Motor neuron (in vitro differentiated cells): ENCODE results near the gene ZNF322. TPM values are rescaled to one million over a fixed set of nuclear protein-coding genes. Genes with fewer than 3 reads are reported as not detected.

Experiments
- ATAC-seq, 8 experiments: fragments of 200-7000 bp; cut with Tn5 transposase; replicated peaks in 6 of 8; 2 replicates each; pipeline ENCODE4 v1.8.0; 2021; ENCODE audit warnings: mild to moderate bottlenecking in 8 of 8, moderate library complexity in 8 of 8
- H3K27ac ChIP-seq, 2 donors: fragments of 250-450 bp; sonication (Bioruptor Pico); 2 replicates each; pipeline ENCODE4 v1.9.0; 2021; ENCODE audit warnings: antibody characterized with exemption in 2 of 2, mild to moderate bottlenecking in 2 of 2, moderate library complexity in 1 of 2
- H3K4me1 ChIP-seq, 2 donors: fragments of 250-450 bp; sonication (Bioruptor Pico); replicated peaks in 1 of 2; 2 replicates each; pipeline ENCODE4 v1.6.1; 2021; ENCODE audit warnings: antibody characterized with exemption in 2 of 2, mild to moderate bottlenecking in 2 of 2, moderate library complexity in 1 of 2
- H3K4me3 ChIP-seq, 5 donors: fragments of 250-450 bp; sonication (Bioruptor Pico); 2 replicates each; pipeline ENCODE4 v1.9.0; 2021; ENCODE audit warnings: antibody characterized with exemption in 5 of 5, mild to moderate bottlenecking in 5 of 5, moderate library complexity in 4 of 5
- WGBS, 10 experiments: fragments of 450-650 bp; shearing (Covaris generic); methylation state at CpG; one replicate each; pipeline ENCODE4 v1.0.0; 2022; 5-methylcytosine and 5-hydroxymethylcytosine counted together
- in situ Hi-C, 9 experiments: fragments of 400-800 bp; cut with MboI; loops; one replicate each; pipeline ENCODE4 v1.15.0; 2021; ENCODE audit warnings: low sequenced_read_pairs in 9 of 9, low pct_unique_long_range_greater_than_20kb in 2 of 9; ENCODE audit not compliant: unreplicated experiment in 9 of 9
- total RNA-seq, 8 experiments: library from RNA; unstranded; fragments of 300-600 nt; gene quantifications; 2 replicates each; pipeline versions ENCODE4 v1.2.3 to v1.2.4, GENCODE V29; 2022

The ZNF322 gene
- total RNA-seq, 8 experiments from 2014 or later = 12.2 to 42.8 (median 33.9) TPM

DNA sequence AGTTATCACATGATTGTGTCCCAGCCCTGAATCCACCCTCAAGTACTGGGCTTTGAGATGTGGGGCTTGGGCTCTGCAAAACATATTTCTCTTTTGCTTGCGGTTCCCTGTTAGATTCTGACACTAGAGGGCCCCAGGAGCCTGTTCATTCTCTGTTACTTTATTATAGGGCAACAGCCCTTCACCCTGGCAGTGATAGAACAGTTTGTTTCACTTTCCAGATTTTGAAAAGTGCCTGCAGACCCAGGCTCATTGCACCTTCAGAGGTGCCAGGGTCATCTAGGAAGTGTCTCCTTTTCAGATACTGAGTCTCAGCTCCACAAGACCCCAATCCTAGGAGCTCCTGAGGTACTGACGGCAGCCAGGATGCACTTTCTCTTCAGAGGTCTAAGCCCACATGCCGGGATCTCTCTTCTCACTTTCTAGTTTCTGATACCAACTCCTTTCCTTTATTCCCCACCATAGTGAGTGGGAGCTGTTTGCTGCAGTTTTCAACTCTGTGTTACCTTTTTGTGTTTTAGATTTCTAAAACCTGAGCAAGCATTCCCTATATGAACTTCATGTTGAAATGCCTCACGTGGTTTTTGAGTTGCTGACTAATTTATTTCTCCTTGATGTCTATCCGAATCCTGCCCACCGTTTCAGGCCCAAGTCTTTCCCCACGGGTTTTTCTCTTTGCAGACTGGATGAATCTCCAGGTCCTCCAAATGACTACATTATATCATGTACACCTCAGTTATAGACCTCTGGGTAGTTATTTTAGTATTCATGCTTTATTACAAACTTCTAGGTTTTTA, 51.9 kb downstream of the ZNF322 start:
- Histone ChIP-seq H3K27ac (no peak overlapping the region), H3K4me3 (no peak overlapping the region), H3K4me1 (no peaks in the 10 kb centered on the region)
- in situ Hi-C loops = loop anchor here in 2 of 9 experiments (5.0 to 10.0 kb wide), 2 partner anchors 475 to 477 kb away; no protein-coding TSS in a partner anchor
- peak; percentile 63 to 98 (median 81) for ATAC-seq
- WGBS, 10 experiments = 0 to 64% (median 34%) methylated on average over 3 to 7 of the region's 7 CpGs; no CpG with 5 or more reads in 1 of the 10 experiments

DNA sequence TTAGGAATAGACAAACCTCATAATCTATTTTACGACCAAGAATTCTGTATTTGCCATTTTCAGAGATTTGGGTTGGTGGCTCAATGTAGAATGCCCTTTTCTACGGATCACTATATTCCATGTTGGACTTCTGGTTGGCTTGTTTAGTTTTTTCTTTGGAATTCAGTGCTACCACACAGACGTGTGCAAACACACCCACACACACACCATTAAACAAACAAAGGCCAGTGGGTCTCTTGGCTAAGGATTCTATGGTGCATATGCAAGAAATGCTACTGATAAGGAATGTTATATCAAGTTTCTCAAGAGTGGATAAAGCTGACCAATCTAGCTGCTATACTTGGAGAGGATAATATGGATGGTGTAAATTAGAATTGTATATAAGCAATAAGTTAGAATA, 54.7 kb downstream of the ZNF322 start:
- no peak overlapping the region for H3K4me3 ChIP-seq
- in situ Hi-C loops = loop anchor here in 2 of 9 experiments (5.0 to 10.0 kb wide), 2 partner anchors 478 to 480 kb away; no protein-coding TSS in a partner anchor
- 0 to 100% (median 40%) methylated on average over 1 to 3 of the region's 3 CpGs; no CpG with 5 or more reads in 2 of the 10 experiments for WGBS, 10 experiments
- no peak overlapping the region for H3K27ac ChIP-seq
- no peak for ATAC-seq
- no peaks in the 10 kb centered on the region for H3K4me1 ChIP-seq

DNA sequence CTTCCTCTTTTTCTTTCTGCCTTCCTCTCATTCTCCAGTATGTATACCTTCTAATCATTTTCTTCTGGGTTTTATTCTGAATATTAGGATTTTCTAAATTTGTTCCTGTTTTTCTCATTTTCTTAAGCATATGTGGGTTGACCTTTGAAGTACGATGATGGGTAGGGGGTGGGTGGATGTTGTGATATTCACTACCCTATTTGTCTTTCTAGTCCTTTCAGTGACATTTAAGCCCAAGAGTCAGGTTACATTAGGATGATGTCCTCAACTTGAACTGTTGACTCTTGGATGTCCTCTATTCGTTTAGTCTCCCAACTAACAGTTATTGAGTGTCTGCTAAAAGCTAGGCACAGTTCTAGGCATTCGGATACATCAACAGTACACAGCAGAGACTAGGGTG, 55.5 kb downstream of the ZNF322 start:
- no peak for ATAC-seq
- H3K27ac ChIP-seq = no peak overlapping the region
- 31 to 80% (median 55%) methylated on average over 1 to 3 of the region's 3 CpGs; no CpG with 5 or more reads in 1 of the 10 experiments for WGBS, 10 experiments
- in situ Hi-C loops = loop anchor here in 1 of 9 experiments (10.0 kb wide), 1 partner anchor 481 kb away; no protein-coding TSS in a partner anchor
- no peak overlapping the region for H3K4me3 ChIP-seq
- H3K4me1 ChIP-seq = no peaks in the 10 kb centered on the region

DNA sequence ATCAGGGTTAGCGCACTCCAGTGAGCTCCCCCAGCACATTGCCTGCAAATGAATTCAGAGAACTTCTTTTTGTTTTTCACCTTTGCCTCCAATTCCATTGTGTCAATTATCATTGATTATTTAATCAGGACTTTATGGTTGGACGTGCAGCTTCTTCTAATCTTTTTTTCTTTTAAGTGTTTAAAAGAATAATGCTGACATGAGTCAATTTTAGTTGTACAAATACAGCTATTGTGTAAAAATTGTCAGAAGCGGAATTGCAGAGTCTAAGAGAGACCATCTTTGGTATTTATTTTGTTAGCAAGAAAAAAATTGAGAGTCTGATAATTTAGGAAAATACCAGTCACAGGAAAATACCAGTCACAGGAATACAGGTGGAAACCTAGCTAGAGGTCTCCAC, 57.3 kb downstream of the ZNF322 start:
- in situ Hi-C loops = loop anchor here in 1 of 9 experiments (10.0 kb wide), 1 partner anchor 483 kb away; no protein-coding TSS in a partner anchor
- Histone ChIP-seq H3K4me3 (no peak overlapping the region), H3K27ac (no peak overlapping the region), H3K4me1 (peaks cover 0 to 4% of the 10 kb centered on the region in 2 donors)
- WGBS, 10 experiments = 67 to 97% (median 78%) methylated on average over 2 to 3 of the region's 3 CpGs; no CpG with 5 or more reads in 1 of the 10 experiments
- no peak for ATAC-seq

DNA sequence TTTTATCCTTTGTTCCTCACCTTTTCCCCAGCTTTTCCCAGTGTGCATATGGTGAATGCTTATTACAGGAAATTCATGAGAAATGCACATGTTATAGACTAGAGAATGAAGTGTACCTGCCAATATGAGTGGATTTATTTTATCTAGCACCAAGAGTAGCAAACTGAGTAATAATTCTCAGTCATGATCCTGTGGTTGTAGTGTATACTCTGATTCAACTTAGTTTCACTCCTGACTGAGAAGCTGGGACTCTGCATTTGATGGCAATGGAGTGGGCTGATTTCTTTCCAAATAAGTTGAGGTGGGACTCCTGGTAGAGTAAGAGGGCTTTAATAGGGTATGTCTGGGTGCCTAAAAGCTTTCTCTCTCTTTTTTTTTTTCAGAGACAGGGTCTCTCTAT, 58.8 kb downstream of the ZNF322 start:
- Histone ChIP-seq H3K4me3 (no peak overlapping the region), H3K4me1 (peaks cover 0 to 4% of the 10 kb centered on the region in 2 donors), H3K27ac (no peak overlapping the region)
- in situ Hi-C loops = loop anchor here in 1 of 9 experiments (10.0 kb wide), 1 partner anchor 484 kb away; no protein-coding TSS in a partner anchor
- ATAC-seq = no peak

DNA sequence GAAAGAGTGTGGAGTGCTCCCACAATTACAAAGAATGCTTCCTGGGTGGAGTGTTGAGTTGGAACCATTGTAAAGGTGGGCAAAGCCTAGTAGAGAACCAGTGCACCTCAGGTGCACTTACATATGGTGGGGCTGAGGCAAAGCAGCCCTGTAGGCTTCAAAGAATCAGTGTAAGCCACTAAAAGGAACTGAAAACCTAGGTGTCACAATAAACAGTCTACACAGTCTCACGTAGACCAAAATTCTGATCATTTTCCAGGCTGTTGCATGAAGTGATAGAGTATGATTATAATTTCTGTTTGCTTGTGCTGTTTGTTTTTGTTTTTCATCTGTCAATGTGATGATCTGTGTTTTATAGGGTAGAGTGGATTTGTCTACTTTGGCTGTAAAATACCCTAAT, 60.0 kb downstream of the ZNF322 start:
- in situ Hi-C loops = loop anchor here in 1 of 9 experiments (25.0 kb wide), 1 partner anchor 262 kb away; no protein-coding TSS in a partner anchor
- H3K27ac ChIP-seq = no peak overlapping the region
- H3K4me1 ChIP-seq = peaks cover 0 to 4% of the 10 kb centered on the region in 2 donors
- H3K4me3 ChIP-seq = no peak overlapping the region
- 67 to 100% (median 100%) methylated on average over 1 of the region's 1 CpG; no CpG with 5 or more reads in 2 of the 10 experiments for WGBS, 10 experiments
- no peak for ATAC-seq

DNA sequence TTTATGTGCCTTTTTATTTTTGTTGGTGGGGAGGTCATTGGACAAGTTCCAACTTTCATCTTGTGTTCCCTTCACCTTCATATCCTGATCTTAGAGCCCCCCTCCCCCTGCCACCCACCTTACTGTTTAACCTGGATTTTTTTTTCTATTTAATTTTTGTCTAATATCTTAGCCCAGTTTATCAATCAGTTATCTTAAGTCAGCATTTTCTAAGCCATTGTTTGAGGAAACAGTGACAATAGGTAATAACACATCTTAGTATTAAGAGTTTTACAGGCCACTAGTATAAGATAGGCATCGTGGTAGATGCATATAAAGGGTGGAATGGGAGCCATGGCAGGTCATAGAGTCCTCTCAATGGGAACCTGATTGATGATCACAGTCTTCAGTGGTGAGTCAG, 60.4 kb downstream of the ZNF322 start:
- no peak for ATAC-seq
- Histone ChIP-seq H3K4me1 (peaks cover 0 to 4% of the 10 kb centered on the region in 2 donors), H3K27ac (no peak overlapping the region), H3K4me3 (no peak overlapping the region)
- 0 to 88% (median 70%) methylated on average over 1 of the region's 1 CpG; no CpG with 5 or more reads in 4 of the 10 experiments for WGBS, 10 experiments
- in situ Hi-C loops = loop anchor here in 1 of 9 experiments (25.0 kb wide), 1 partner anchor 262 kb away; no protein-coding TSS in a partner anchor

DNA sequence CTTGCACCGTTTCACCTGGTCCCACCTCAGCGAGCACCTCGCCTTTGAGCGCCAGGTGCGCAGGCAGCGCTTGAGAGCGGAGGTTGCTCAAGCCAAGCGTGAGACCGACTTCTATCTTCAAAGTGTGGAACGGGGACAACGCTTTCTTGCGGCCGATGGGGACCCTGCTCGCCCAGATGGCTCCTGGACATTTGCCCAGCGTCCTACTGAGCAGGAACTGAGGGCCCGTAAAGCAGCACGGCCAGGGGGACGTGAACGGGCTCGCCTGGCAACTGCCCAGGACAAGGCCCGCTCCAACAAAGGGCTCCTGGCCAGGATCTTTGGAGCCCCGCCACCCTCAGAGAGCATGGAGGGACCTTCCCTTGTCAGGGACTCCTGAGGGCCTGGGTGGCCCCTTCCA, 61.3 kb downstream of the ZNF322 start:
- ATAC-seq = no peak
- 90 to 100% (median 93%) methylated on average over 4 to 12 of the region's 22 CpGs; no CpG with 5 or more reads in 4 of the 10 experiments for whole genome bisulfite sequencing, 10 experiments
- H3K4me1 ChIP-seq = peaks cover 0 to 4% of the 10 kb centered on the region in 2 donors
- in situ Hi-C loops = loop anchor here in 1 of 9 experiments (25.0 kb wide), 1 partner anchor 261 kb away; no protein-coding TSS in a partner anchor
- no peak overlapping the region for H3K4me3 ChIP-seq
- H3K27ac ChIP-seq = no peak overlapping the region

DNA sequence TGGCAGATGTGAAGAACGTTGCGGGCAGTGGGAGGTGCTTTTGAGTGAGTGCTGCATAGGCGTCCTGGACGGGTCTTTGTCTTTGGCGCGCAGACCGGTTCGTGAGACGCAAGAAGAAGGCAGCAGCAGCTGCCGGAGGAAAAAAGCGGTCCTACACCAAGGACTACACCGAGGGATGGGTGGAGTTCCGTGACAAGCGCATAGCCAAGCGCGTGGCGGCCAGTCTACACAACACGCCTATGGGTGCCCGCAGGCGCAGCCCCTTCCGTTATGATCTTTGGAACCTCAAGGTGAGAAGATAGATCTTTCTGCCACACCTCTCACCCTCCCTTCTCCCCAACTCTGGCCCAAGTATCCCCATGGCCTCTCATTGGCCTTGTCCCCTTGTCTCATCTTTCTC, 61.7 kb downstream of the ZNF322 start:
- in situ Hi-C loops = loop anchor here in 1 of 9 experiments (25.0 kb wide), 1 partner anchor 261 kb away; no protein-coding TSS in a partner anchor
- no peak for ATAC-seq
- Histone ChIP-seq H3K27ac (no peak overlapping the region), H3K4me3 (peak overlapping the region; percentile 65 to 90 (median 72)), H3K4me1 (peaks cover 0 to 4% of the 10 kb centered on the region in 2 donors)
- 20 to 88% (median 55%) methylated on average over 1 to 14 of the region's 21 CpGs; no CpG with 5 or more reads in 5 of the 10 experiments for WGBS, 10 experiments

DNA sequence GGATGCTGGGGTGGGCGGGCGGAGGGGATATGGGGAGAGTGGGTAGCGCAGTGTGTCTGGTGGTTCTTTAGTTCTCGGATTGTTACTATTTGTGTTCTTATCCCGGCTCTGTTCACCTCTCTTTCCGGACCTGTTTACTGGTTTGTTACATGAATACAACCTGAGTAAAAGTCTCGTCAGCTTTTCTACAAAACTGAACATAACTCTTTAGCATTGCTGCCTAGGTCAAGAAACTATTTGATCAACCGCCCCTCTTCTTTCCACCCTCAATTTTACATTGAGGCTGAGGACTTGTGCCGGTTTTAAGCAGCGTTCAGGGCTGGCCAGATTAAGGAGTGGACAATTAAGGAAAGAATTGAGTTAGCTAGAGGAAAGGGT, 62.2 kb downstream of the ZNF322 start:
- no peak for ATAC-seq
- H3K27ac ChIP-seq = peak overlapping the region; percentile 73 to 82

DNA sequence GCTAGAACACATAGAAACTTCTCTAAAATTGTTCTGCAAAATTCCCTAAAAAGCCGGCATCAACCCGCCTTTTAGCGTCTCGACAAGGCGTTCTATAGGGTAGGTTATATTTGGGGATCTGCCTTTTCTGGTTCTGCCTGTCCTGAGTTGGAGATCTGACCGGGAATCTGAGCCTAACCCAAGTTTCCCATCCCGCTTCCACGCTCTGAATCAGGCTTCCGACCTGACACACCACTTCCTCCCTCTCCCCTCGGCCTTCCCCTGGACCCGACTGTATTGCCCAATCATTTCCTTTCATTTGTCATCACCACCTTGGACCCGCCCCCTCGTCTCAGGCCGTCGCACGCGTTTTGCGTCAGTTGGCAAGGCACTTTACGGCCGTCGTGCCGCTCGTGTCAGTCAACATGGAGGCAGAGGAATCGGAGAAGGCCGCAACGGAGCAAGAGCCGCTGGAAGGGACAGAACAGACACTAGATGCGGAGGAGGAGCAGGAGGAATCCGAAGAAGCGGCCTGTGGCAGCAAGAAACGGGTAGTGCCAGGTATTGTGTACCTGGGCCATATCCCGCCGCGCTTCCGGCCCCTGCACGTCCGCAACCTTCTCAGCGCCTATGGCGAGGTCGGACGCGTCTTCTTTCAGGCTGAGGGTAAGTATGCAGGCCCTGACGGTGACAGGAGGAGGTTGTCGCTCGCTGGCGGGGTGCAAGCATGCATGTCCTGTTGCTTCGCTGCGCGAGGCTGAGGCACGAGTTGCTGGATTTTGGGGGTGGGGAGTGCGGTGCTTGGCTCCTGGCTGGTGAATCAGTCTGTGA, 62.8 kb downstream of the ZNF322 start, which contains the start of gene ABT1:
ABT1 (plus strand) TSS at position 375 of the 810 bp plus-strand sequence; CDS start at position 405, 30 bp downstream.
- peak; percentile 75 to 88 (median 83) for ATAC-seq
- H3K4me3 ChIP-seq = peak within 1 kb of the TSS; percentile 65 to 90 (median 72)
- WGBS, 10 experiments = 0 to 3% (median 0%) methylated on average over 1 to 19 of the region's 51 CpGs
- in situ Hi-C loops = loop anchor here in 1 of 9 experiments (25.0 kb wide), 1 partner anchor 259 kb away; no protein-coding TSS in a partner anchor
- H3K27ac ChIP-seq = peak within 1 kb of the TSS; percentile 73 to 82
- H3K4me1 ChIP-seq = peaks cover 0 to 4% of the 10 kb centered on the region in 2 donors

More for the DNA sequence above, 62.2 kb downstream of the ZNF322 start:
- Histone ChIP-seq H3K4me1 (peaks cover 0 to 4% of the 10 kb centered on the region in 2 donors), H3K4me3 (peak overlapping the region; percentile 65 to 90 (median 72))
- in situ Hi-C loops = loop anchor here in 1 of 9 experiments (25.0 kb wide), 1 partner anchor 260 kb away; no protein-coding TSS in a partner anchor
- WGBS, 10 experiments = 0 to 11% (median 0%) methylated on average over 2 to 7 of the region's 10 CpGs; no CpG with 5 or more reads in 5 of the 10 experiments

DNA sequence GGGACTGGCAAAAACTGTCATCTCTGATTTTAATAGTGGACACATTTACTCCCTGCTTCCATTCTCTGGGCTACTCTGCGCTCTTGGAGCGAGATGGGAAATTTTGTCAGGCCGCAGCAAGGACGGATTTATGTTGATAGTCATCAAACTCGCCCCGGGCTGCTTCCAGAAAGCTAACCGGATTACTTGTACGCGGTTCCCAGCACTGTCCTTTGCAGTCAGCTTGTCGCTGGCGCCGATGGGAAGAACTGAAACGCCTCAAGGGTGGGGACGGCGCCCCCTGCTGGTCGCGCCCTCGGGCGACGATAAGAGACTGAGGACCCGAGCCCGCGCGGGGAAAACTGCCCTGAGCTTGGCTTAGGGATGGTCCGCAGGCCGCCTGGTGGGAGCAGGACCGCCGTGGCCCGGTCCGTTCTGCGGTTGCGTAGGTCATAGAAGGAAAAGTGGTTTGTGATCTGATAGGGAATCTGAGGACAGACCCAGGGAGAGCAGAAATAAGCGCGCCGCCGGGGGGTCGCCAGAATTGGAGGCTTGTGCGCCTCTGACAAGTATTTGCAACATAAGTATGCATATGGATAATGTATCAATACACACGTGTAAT, 63.8 kb downstream of the ZNF322 start:
- peak overlapping the region in 1 of 2 donors; percentile 23 for H3K27ac ChIP-seq

More for the DNA sequence above, 63.8 kb downstream of the ZNF322 start:
- peak; percentile 54 to 85 (median 83) for ATAC-seq
- H3K4me1 ChIP-seq = peaks cover 0 to 4% of the 10 kb centered on the region in 2 donors
- WGBS, 10 experiments = 0 to 3% (median 0%) methylated on average over 1 to 18 of the region's 39 CpGs; no CpG with 5 or more reads in 3 of the 10 experiments
- in situ Hi-C loops = loop anchor here in 1 of 9 experiments (25.0 kb wide), 1 partner anchor 258 kb away; no protein-coding TSS in a partner anchor
- peak overlapping the region; percentile 65 to 90 (median 72) for H3K4me3 ChIP-seq
